Fibroblast of villous mesenchyme (primary cell): ENCODE data around the gene SVOP. TPM values are rescaled to one million over a fixed set of nuclear protein-coding genes. Genes with fewer than 3 reads are reported as not detected.

Experiments used
- DNase-seq: peaks from one replicate; pipeline ENCODE4 v3.0.0-alpha.2; 2010; ENCODE audit warnings: low read depth
- H3K4me3 ChIP-seq: 2 replicates; pipeline ENCODE4 v1.5.1; 2011; ENCODE audit warnings: low read depth, mild to moderate bottlenecking, low read length
- CTCF ChIP-seq: IDR thresholded peaks from 2 replicates; pipeline ENCODE4 v1.5.1; 2012; ENCODE audit warnings: low read depth, mild to moderate bottlenecking, low read length; ENCODE audit not compliant: insufficient read depth
- total RNA-seq: library from RNA; depleted of rRNA; stranded (reverse); fragments of >200 nt; gene quantifications from 2 replicates; pipeline ENCODE4 v1.2.3, GENCODE V29; 2012

SVOP gene
- total RNA-seq, 1 donor, result not detected

GRCh38 chr12:109020146-109020795 lies 597 bp downstream of the SVOP start:
- DNase-seq, result no peak
- H3K4me3 ChIP-seq, result no peak overlapping the region
- no peak for TF ChIP-seq CTCF

GRCh38 chr12:109018296-109018695 lies 2.6 kb downstream of the SVOP start:
- no peak for DNase-seq
- TF ChIP-seq CTCF, result no peak
- H3K4me3 ChIP-seq, result no peak overlapping the region

GRCh38 chr12:109016978-109017377 lies 3.9 kb downstream of the SVOP start:
- TF ChIP-seq CTCF, result no peak
- no peak for DNase-seq
- H3K4me3 ChIP-seq, result no peak overlapping the region

GRCh38 chr12:109016016-109016415 lies 4.9 kb downstream of the SVOP start:
- TF ChIP-seq CTCF, result no peak
- no peak overlapping the region for H3K4me3 ChIP-seq
- DNase-seq, result no peak

GRCh38 chr12:109014984-109015765 lies 5.7 kb downstream of the SVOP start:
- no peak overlapping the region for H3K4me3 ChIP-seq
- no peak for TF ChIP-seq CTCF
- DNase-seq, result no peak

GRCh38 chr12:109010259-109010658 lies 10.6 kb downstream of the SVOP start:
- no peak for TF ChIP-seq CTCF
- DNase-seq, result no peak
- no peak overlapping the region for H3K4me3 ChIP-seq
